GM20000 (cell line): ENCODE measurements around the gene MROH8.

Experiments used
- DNase-seq: peaks from one replicate; pipeline ENCODE4 v3.0.0; 2012; ENCODE audit warnings: low spot score
- CTCF ChIP-seq: IDR thresholded peaks from 2 replicates; pipeline ENCODE4 v1.5.1; 2012; ENCODE audit warnings: mild to moderate bottlenecking, control low read depth; ENCODE audit errors: extremely low read depth, missing control alignments

MROH8 gene

GRCh38 chr20:37163832-37164554 lies 15.4 kb downstream of the MROH8 start:
- no peak for TF ChIP-seq CTCF
- no peak for DNase-seq

GRCh38 chr20:37162646-37163045 lies 16.7 kb downstream of the MROH8 start:
- no peak for TF ChIP-seq CTCF
- DNase-seq, result no peak

GRCh38 chr20:37161830-37162549 lies 17.4 kb downstream of the MROH8 start:
- DNase-seq, result no peak
- TF ChIP-seq CTCF, result no peak

GRCh38 chr20:37160683-37161082 lies 18.7 kb downstream of the MROH8 start:
- no peak for TF ChIP-seq CTCF

GRCh38 chr20:37158248-37158647 lies 21.1 kb downstream of the MROH8 start:
- no peak for TF ChIP-seq CTCF

More at GRCh38 chr20:37160683-37161082, 18.7 kb downstream of the MROH8 start:
- no peak for DNase-seq

GRCh38 chr20:37155987-37156386 lies 23.4 kb downstream of the MROH8 start:
- no peak for DNase-seq
- no peak for TF ChIP-seq CTCF

More at GRCh38 chr20:37158248-37158647, 21.1 kb downstream of the MROH8 start:
- DNase-seq, result no peak

GRCh38 chr20:37154684-37155298 lies 24.6 kb downstream of the MROH8 start:
- no peak for DNase-seq
- TF ChIP-seq CTCF, result no peak
